ENCODE data around the gene RBM33. TPM values are rescaled to one million over a fixed set of nuclear protein-coding genes. Genes with fewer than 3 reads are reported as not detected.

Gene RBM33
- total and polyA plus RNA-seq, 2 of the 13 experiments (the other 11 are each of a cell fraction or from before 2014, with no cell fraction given): 12.4 to 28.9 TPM

GRCh38 chr7:155785536-155785935, 141.1 kb downstream of the RBM33 start:
- ChIA-PET CTCF (ENCODE audit: low intra/inter-chr PET ratio, low total read pairs) (no interaction called here), POLR2A (no interaction called here)
- Histone ChIP-seq H3K27ac (ENCODE audit: extremely low read length, insufficient read depth, low read length) (no peak overlapping the region), H3K9me3 (ENCODE audit: low read length) (no peaks in the 10 kb centered on the region), H2AFZ (ENCODE audit: low read length) (no peak overlapping the region), H3K4me3 (replicated peaks in 1 of 3; ENCODE audit: insufficient read depth in 1 of 3, low read depth in 2 of 3, low read length in 3 of 3) (no peak overlapping the region), H3K4me1 (ENCODE audit: insufficient read depth, low read length) (peaks cover 22% of the 10 kb centered on the region), H3K79me2 (ENCODE audit: insufficient read depth, low read length) (no peaks in the 10 kb centered on the region), H3K9ac (ENCODE audit: insufficient read depth, low read depth, low read length) (no peak overlapping the region), H3K27me3 (ENCODE audit: control insufficient read depth in 1 of 2, insufficient read depth in 2 of 2, low read length in 2 of 2) (no peaks in the 10 kb centered on the region), H3K36me3 (replicated peaks in 1 of 2; ENCODE audit: control insufficient read depth in 1 of 2, insufficient read depth in 2 of 2, low read length in 2 of 2) (peaks cover 5 to 15% of the 10 kb centered on the region in 2 experiments; a peak in 4 of 5 replicates), H3K4me2 (ENCODE audit: low read depth, low read length) (no peak overlapping the region), H4K20me1 (ENCODE audit: insufficient read depth, low read length) (no peaks in the 10 kb centered on the region)
- intact Hi-C loops (cut with micrococcal nuclease; ENCODE audit: unreplicated experiment) (no loop called here), in situ Hi-C loops (cut with HindIII; ENCODE audit: extremely low pct_ligation_motif_present, low pct_unique_long_range_greater_than_20kb) (no loop called here)
- ATAC-seq (no peak), FAIRE-seq (no peak), DNase-seq (ENCODE audit: low spot score) (no peak)
- BruUV-seq (replicated peaks): no TSS peak
- 88% methylated on average over 10 of the region's 10 CpGs for WGBS (ENCODE audit: low lambda C conversion rate)
- TF ChIP-seq PHF21A (CRISPR knock-in tag; IDR thresholded peaks at IDR 0.05): no peak
- TF ChIP-seq ZNF740 (CRISPR knock-in tag; IDR thresholded peaks at IDR 0.05): no peak
- no peak for TF ChIP-seq KDM1A (CRISPR knock-in tag; IDR thresholded peaks at IDR 0.05)
- no peak for TF ChIP-seq ZNF570 (CRISPR knock-in tag; IDR thresholded peaks at IDR 0.05; ENCODE audit: borderline replicate concordance)
- no peak for TF ChIP-seq ZNF256 (CRISPR knock-in tag; conservative IDR thresholded peaks at IDR 0.05)
- no peak for TF ChIP-seq ZNF382 (CRISPR knock-in tag; IDR thresholded peaks at IDR 0.05; ENCODE audit: borderline replicate concordance)
- no peak for TF ChIP-seq ZEB1 (IDR thresholded peaks at IDR 0.05; ENCODE audit: insufficient replicate concordance, low read depth)
- TF ChIP-seq AFF4 (CRISPR knock-in tag; IDR thresholded peaks at IDR 0.05): no peak
- TF ChIP-seq DRAP1 (CRISPR knock-in tag; IDR thresholded peaks at IDR 0.05): no peak
- no peak for TF ChIP-seq ZNF367 (CRISPR knock-in tag; IDR thresholded peaks at IDR 0.05; ENCODE audit: borderline replicate concordance)
- TF ChIP-seq ZNF646 (CRISPR knock-in tag; IDR thresholded peaks at IDR 0.05): no peak
- TF ChIP-seq NRL (CRISPR knock-in tag; IDR thresholded peaks at IDR 0.05; ENCODE audit: borderline replicate concordance): no peak
- no peak for TF ChIP-seq ZNF563 (CRISPR knock-in tag; IDR thresholded peaks at IDR 0.05)
- no peak for TF ChIP-seq ZNF549 (CRISPR knock-in tag; IDR thresholded peaks at IDR 0.05)
- TF ChIP-seq TEAD2 (CRISPR knock-in tag; IDR thresholded peaks at IDR 0.05): no peak
